Mucosa of stomach (tissue), 1 donor: ENCODE data around the gene TENM3.

ENCODE experiments used
- H3K27me3 ChIP-seq: one replicate; pipeline ENCODE4 v1.7.0; 2013; ENCODE audit warnings: mild to moderate bottlenecking, low read length; ENCODE audit not compliant: control insufficient read depth, insufficient read depth
- H3K36me3 ChIP-seq: one replicate; pipeline ENCODE4 v1.7.0; 2013; ENCODE audit warnings: low read length; ENCODE audit not compliant: control insufficient read depth, insufficient read depth
- H3K4me1 ChIP-seq: one replicate; pipeline ENCODE4 v1.7.0; 2013; ENCODE audit warnings: mild to moderate bottlenecking, low read length; ENCODE audit not compliant: control insufficient read depth, insufficient read depth
- H3K4me3 ChIP-seq: one replicate; pipeline ENCODE4 v1.7.0; 2013; ENCODE audit warnings: low read length
- H3K9ac ChIP-seq: one replicate; pipeline ENCODE4 v1.7.0; 2013; ENCODE audit warnings: mild to moderate bottlenecking, low read length, moderate library complexity
- H3K9me3 ChIP-seq: one replicate; pipeline ENCODE4 v1.7.0; 2013; ENCODE audit warnings: mild to moderate bottlenecking, low read length, moderate library complexity; ENCODE audit not compliant: control insufficient read depth
- donor health status: Pancreatic carcinoma.

TENM3 gene

GRCh38 chr4:182400790-182401189 lies 157.6 kb downstream of the TENM3 start:
- no peaks in the 10 kb centered on the region for H3K27me3 ChIP-seq
- H3K4me3 ChIP-seq = no peak overlapping the region
- no peaks in the 10 kb centered on the region for H3K36me3 ChIP-seq
- H3K9ac ChIP-seq = no peak overlapping the region
- no peaks in the 10 kb centered on the region for H3K4me1 ChIP-seq
- H3K9me3 ChIP-seq = no peaks in the 10 kb centered on the region

- no peaks in the 10 kb centered on the region for H3K36me3 ChIP-seq
- no peak overlapping the region for H3K9ac ChIP-seq
- H3K4me3 ChIP-seq = no peak overlapping the region
- no peaks in the 10 kb centered on the region for H3K27me3 ChIP-seq
- no peaks in the 10 kb centered on the region for H3K4me1 ChIP-seq
- H3K9me3 ChIP-seq = no peaks in the 10 kb centered on the region
These were observed 161.2 kb downstream of the TENM3 start for GRCh38 chr4:182404376-182404775.

GRCh38 chr4:182405087-182405486 lies 161.9 kb downstream of the TENM3 start:
- H3K9ac ChIP-seq = no peak overlapping the region
- H3K4me1 ChIP-seq = no peaks in the 10 kb centered on the region
- no peak overlapping the region for H3K4me3 ChIP-seq
- H3K9me3 ChIP-seq = no peaks in the 10 kb centered on the region
- H3K27me3 ChIP-seq = no peaks in the 10 kb centered on the region
- no peaks in the 10 kb centered on the region for H3K36me3 ChIP-seq

- H3K4me1 ChIP-seq = no peaks in the 10 kb centered on the region
These were observed 166.1 kb downstream of the TENM3 start for GRCh38 chr4:182409271-182409670.

GRCh38 chr4:182411391-182411790 lies 168.2 kb downstream of the TENM3 start:
- no peaks in the 10 kb centered on the region for H3K27me3 ChIP-seq
- no peaks in the 10 kb centered on the region for H3K36me3 ChIP-seq
- no peak overlapping the region for H3K4me3 ChIP-seq
- H3K9me3 ChIP-seq = no peaks in the 10 kb centered on the region
- H3K4me1 ChIP-seq = no peaks in the 10 kb centered on the region
- H3K9ac ChIP-seq = no peak overlapping the region

More at GRCh38 chr4:182409271-182409670, 166.1 kb downstream of the TENM3 start:
- Histone ChIP-seq H3K36me3 (no peaks in the 10 kb centered on the region), H3K4me3 (no peak overlapping the region), H3K9me3 (no peaks in the 10 kb centered on the region), H3K27me3 (no peaks in the 10 kb centered on the region), H3K9ac (no peak overlapping the region)

- no peaks in the 10 kb centered on the region for H3K27me3 ChIP-seq
- no peak overlapping the region for H3K4me3 ChIP-seq
- H3K4me1 ChIP-seq = no peaks in the 10 kb centered on the region
- no peaks in the 10 kb centered on the region for H3K9me3 ChIP-seq
- no peaks in the 10 kb centered on the region for H3K36me3 ChIP-seq
- no peak overlapping the region for H3K9ac ChIP-seq
These were observed 170.3 kb downstream of the TENM3 start for GRCh38 chr4:182413550-182413949.

- H3K4me3 ChIP-seq = no peak overlapping the region
- no peaks in the 10 kb centered on the region for H3K36me3 ChIP-seq
- H3K4me1 ChIP-seq = no peaks in the 10 kb centered on the region
- H3K9ac ChIP-seq = no peak overlapping the region
- H3K9me3 ChIP-seq = no peaks in the 10 kb centered on the region
- no peaks in the 10 kb centered on the region for H3K27me3 ChIP-seq
These were observed 171.9 kb downstream of the TENM3 start for GRCh38 chr4:182415116-182415515.

GRCh38 chr4:182416067-182416466 lies 172.9 kb downstream of the TENM3 start:
- H3K4me3 ChIP-seq = no peak overlapping the region
- no peaks in the 10 kb centered on the region for H3K9me3 ChIP-seq
- H3K9ac ChIP-seq = no peak overlapping the region
- no peaks in the 10 kb centered on the region for H3K36me3 ChIP-seq
- no peaks in the 10 kb centered on the region for H3K27me3 ChIP-seq
- H3K4me1 ChIP-seq = no peaks in the 10 kb centered on the region

GRCh38 chr4:182418054-182418734 lies 175.0 kb downstream of the TENM3 start:
- H3K9me3 ChIP-seq = no peaks in the 10 kb centered on the region
- no peaks in the 10 kb centered on the region for H3K4me1 ChIP-seq
- no peak overlapping the region for H3K9ac ChIP-seq
- no peak overlapping the region for H3K4me3 ChIP-seq
- H3K27me3 ChIP-seq = no peaks in the 10 kb centered on the region
- no peaks in the 10 kb centered on the region for H3K36me3 ChIP-seq

GRCh38 chr4:182420189-182420588 lies 177.0 kb downstream of the TENM3 start:
- Histone ChIP-seq H3K4me1 (no peaks in the 10 kb centered on the region), H3K4me3 (no peak overlapping the region), H3K36me3 (no peaks in the 10 kb centered on the region), H3K9me3 (no peaks in the 10 kb centered on the region), H3K9ac (no peak overlapping the region), H3K27me3 (no peaks in the 10 kb centered on the region)

- Histone ChIP-seq H3K9ac (no peak overlapping the region), H3K4me1 (no peaks in the 10 kb centered on the region), H3K27me3 (no peaks in the 10 kb centered on the region), H3K9me3 (no peaks in the 10 kb centered on the region), H3K36me3 (no peaks in the 10 kb centered on the region), H3K4me3 (no peak overlapping the region)
These were observed 178.6 kb downstream of the TENM3 start for GRCh38 chr4:182421753-182422152.

GRCh38 chr4:182425302-182425701 lies 182.1 kb downstream of the TENM3 start:
- H3K36me3 ChIP-seq = no peaks in the 10 kb centered on the region
- H3K4me3 ChIP-seq = no peak overlapping the region
- no peaks in the 10 kb centered on the region for H3K27me3 ChIP-seq
- H3K4me1 ChIP-seq = no peaks in the 10 kb centered on the region
- no peaks in the 10 kb centered on the region for H3K9me3 ChIP-seq
- no peak overlapping the region for H3K9ac ChIP-seq

GRCh38 chr4:182426901-182427300 lies 183.7 kb downstream of the TENM3 start:
- Histone ChIP-seq H3K4me3 (no peak overlapping the region), H3K27me3 (no peaks in the 10 kb centered on the region), H3K9ac (no peak overlapping the region), H3K36me3 (no peaks in the 10 kb centered on the region), H3K9me3 (no peaks in the 10 kb centered on the region), H3K4me1 (no peaks in the 10 kb centered on the region)
